Small intestine (tissue), 7 donors: ENCODE data around the gene VSIG4. TPM values are rescaled to one million over a fixed set of nuclear protein-coding genes. Genes with fewer than 3 reads are reported as not detected.
"Not testable (repeated sequence)": the region's sequence is repeated elsewhere in the genome, so short reads cannot be mapped to it uniquely, and the experiment has no call there.

Experiments used
- DNase-seq, 2 donors: peaks; one replicate each; pipeline versions ENCODE4 v3.0.0 to v3.0.0-alpha.2; 2013
- FAIRE-seq: peaks from 2 replicates; lab custom pipeline; 2012; peaks lifted over from hg19 to GRCh38; lab: Jason Lieb, UNC
- H3K27ac ChIP-seq, 3 donors: one replicate each; pipeline ENCODE4 v1.5.1; 2013; ENCODE audit warnings: low read length in 2 of 3, mild to moderate bottlenecking in 2 of 3, control low read depth in 1 of 3, inconsistent platforms in 1 of 3, low read depth in 1 of 3, moderate library complexity in 1 of 3
- H3K27me3 ChIP-seq, 3 donors: one replicate each; pipeline ENCODE4 v1.6.1; 2013; ENCODE audit warnings: low read length in 3 of 3, inconsistent platforms in 1 of 3; ENCODE audit not compliant: control insufficient read depth in 3 of 3, insufficient read depth in 3 of 3
- H3K36me3 ChIP-seq, 3 donors: one replicate each; pipeline ENCODE4 v1.6.1; 2013; ENCODE audit warnings: low read length in 3 of 3, inconsistent platforms in 1 of 3, low read depth in 1 of 3, mild to moderate bottlenecking in 1 of 3, moderate library complexity in 1 of 3; ENCODE audit not compliant: control insufficient read depth in 3 of 3, insufficient read depth in 2 of 3
- H3K4me1 ChIP-seq, 3 donors: one replicate each; pipeline ENCODE4 v1.6.1; 2013; ENCODE audit warnings: low read length in 2 of 3, inconsistent platforms in 1 of 3, low read depth in 1 of 3, mild to moderate bottlenecking in 1 of 3, moderate library complexity in 1 of 3; ENCODE audit not compliant: control insufficient read depth in 3 of 3, insufficient read depth in 2 of 3
- H3K4me3 ChIP-seq, 3 donors: one replicate each; pipeline ENCODE4 v1.5.1; 2013; ENCODE audit warnings: low read length in 3 of 3, control low read depth in 1 of 3, inconsistent platforms in 1 of 3, low read depth in 1 of 3, mild to moderate bottlenecking in 1 of 3, moderate library complexity in 1 of 3
- H3K9me3 ChIP-seq, 2 donors: one replicate each; pipeline ENCODE4 v1.6.1; 2013; ENCODE audit warnings: low read depth in 1 of 2, low read length in 1 of 2; ENCODE audit not compliant: control insufficient read depth in 2 of 2, insufficient read depth in 1 of 2
- WGBS, 3 donors: extraction: QIAGEN DNeasy Blood & Tissue Kit; methylation state at CpG; one replicate each; pipeline ENCODE4 v1.1.7; 2013; 5-methylcytosine and 5-hydroxymethylcytosine counted together
- polyA plus RNA-seq, 4 donors: library from polyadenylated mRNA; stranded (reverse) in 3 of 4; unstranded in 1 of 4; fragments of 200-250 nt in 3 of 4; fragments of 120-200 nt in 1 of 4; gene quantifications; one replicate each; pipeline versions ENCODE4 v1.2.1 to v1.2.3, GENCODE V29; 2013
- donor health status: healthy with polysubstance abuse.
- donor health status: control.
- donor health status: control.
- donor health status: Bipolar disorder and iron deficiency.
- donor health status: healthy.

The VSIG4 gene
- polyA plus RNA-seq, 4 donors = 5.2 to 90.1 (median 12.7) TPM

GRCh38 chrX:65993332-65993731 lies 46.5 kb downstream of the VSIG4 start:
- no peak overlapping the region for H3K4me3 ChIP-seq
- FAIRE-seq = no peak
- H3K27me3 ChIP-seq = no peaks in the 10 kb centered on the region
- no peaks in the 10 kb centered on the region for H3K4me1 ChIP-seq
- H3K9me3 ChIP-seq = no peaks in the 10 kb centered on the region
- 83 to 91% (median 91%) methylated on average over 2 of the region's 2 CpGs for WGBS, 3 donors
- no peak overlapping the region for H3K27ac ChIP-seq
- DNase-seq = no peak
- H3K36me3 ChIP-seq = no peaks in the 10 kb centered on the region

DNA sequence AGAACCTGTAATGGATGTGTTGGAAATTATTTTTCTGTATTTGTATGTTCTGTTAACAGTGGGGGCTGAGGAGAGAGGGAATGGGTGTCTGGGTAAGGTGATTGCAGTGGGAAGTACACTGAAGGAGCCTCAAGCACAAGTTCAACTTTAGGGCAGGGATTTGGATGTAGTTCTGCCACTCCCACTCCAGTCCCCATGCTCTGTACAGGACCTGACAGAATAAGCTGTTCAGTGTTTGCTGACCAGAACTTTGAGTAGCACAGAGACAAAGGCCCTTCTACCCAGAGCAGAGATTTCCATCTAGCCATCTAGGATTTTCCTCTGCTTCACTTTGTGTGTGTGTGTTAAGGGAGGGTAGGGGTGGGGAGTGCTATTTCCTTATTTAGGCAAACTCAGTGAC lies 49.2 kb downstream of the VSIG4 start:
- Histone ChIP-seq H3K4me3 (no peak overlapping the region), H3K36me3 (no peaks in the 10 kb centered on the region), H3K4me1 (no peaks in the 10 kb centered on the region), H3K9me3 (no peaks in the 10 kb centered on the region), H3K27ac (no peak overlapping the region), H3K27me3 (no peaks in the 10 kb centered on the region)
- DNase-seq = no peak
- no peak for FAIRE-seq

GRCh38 chrX:65987811-65988210 lies 52.1 kb downstream of the VSIG4 start:
- WGBS, 3 donors = 68 to 86% (median 70%) methylated on average over 3 of the region's 3 CpGs
- Histone ChIP-seq H3K4me3 (no peak overlapping the region), H3K36me3 (no peaks in the 10 kb centered on the region), H3K4me1 (no peaks in the 10 kb centered on the region), H3K27ac (no peak overlapping the region), H3K27me3 (no peaks in the 10 kb centered on the region), H3K9me3 (no peaks in the 10 kb centered on the region)
- no peak for DNase-seq
- no peak for FAIRE-seq

DNA sequence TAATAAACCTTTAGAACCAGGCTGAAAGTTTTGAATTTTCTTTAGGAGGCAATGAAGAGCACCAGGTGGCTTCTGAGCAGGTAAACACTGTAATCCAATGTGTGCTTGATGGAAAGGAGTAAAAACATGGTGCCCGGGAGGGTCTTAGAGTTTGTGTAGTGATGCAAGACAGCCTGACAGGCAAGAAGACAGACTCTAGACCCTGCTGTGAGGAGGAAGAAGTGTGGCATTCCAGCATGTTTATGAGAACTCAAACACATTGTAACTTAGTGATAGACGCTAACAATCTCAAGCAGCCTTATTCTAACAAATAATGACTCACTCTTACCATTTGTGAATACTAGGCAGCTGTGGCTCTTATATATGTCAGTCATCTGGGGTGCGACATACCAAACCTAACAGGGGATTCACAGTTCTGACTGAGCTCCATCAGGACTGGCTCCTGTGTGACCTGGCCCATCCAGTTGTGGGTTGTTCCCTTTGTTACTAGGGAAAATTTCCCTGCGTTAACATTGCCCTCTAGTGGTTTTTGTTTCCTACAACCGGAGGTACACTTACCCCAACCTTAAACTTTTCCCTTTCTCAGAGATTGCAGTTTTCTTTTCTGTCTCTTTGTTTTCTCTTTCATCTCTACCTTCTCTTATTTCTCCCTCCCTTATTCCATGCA lies 53.8 kb downstream of the VSIG4 start:
- Histone ChIP-seq H3K4me1 (no peaks in the 10 kb centered on the region), H3K9me3 (no peaks in the 10 kb centered on the region), H3K27ac (no peak overlapping the region), H3K36me3 (no peaks in the 10 kb centered on the region), H3K27me3 (no peaks in the 10 kb centered on the region), H3K4me3 (no peak overlapping the region)
- 32 to 36% (median 33%) methylated on average over 5 of the region's 5 CpGs for WGBS, 3 donors
- FAIRE-seq (no peak), DNase-seq (peak; percentile 43 to 57)

DNA sequence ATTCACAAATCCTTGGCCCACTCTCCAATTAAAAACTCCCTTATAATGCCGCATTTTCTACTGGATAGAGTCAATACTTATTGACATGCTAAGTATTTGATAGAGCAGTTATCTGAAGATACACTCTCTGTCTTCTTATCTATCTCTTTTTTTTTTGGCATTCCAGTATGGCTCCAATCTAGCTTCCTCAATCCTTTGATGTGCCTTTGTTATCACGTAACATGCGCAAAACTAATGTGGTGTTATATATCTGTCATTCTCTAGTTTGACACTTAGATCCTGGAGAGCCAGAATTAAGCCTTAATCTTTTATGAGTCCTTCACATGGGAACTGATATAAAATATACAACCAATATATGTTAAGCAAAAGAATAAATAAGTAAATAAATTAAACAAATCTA lies 54.7 kb downstream of the VSIG4 start:
- no peak overlapping the region for H3K4me3 ChIP-seq
- WGBS, 3 donors = 89 to 93% (median 93%) methylated on average over 3 of the region's 3 CpGs
- no peak for FAIRE-seq
- no peak for DNase-seq
- H3K36me3 ChIP-seq = no peaks in the 10 kb centered on the region
- no peak overlapping the region for H3K27ac ChIP-seq
- no peaks in the 10 kb centered on the region for H3K4me1 ChIP-seq
- H3K9me3 ChIP-seq = no peaks in the 10 kb centered on the region
- no peaks in the 10 kb centered on the region for H3K27me3 ChIP-seq

GRCh38 chrX:65977161-65977560 lies 62.7 kb downstream of the VSIG4 start:
- not testable (repeated sequence) for H3K4me3 ChIP-seq, DNase-seq, FAIRE-seq, H3K36me3 ChIP-seq, H3K9me3 ChIP-seq, H3K27me3 ChIP-seq, H3K27ac ChIP-seq, H3K4me1 ChIP-seq
- 72 to 97% (median 95%) methylated on average over 1 of the region's 1 CpG for WGBS, 3 donors

- H3K9me3 ChIP-seq = no peaks in the 10 kb centered on the region
- DNase-seq = no peak
- no peaks in the 10 kb centered on the region for H3K36me3 ChIP-seq
- H3K4me3 ChIP-seq = no peak overlapping the region
- no peak for FAIRE-seq
- no peaks in the 10 kb centered on the region for H3K27me3 ChIP-seq
- H3K4me1 ChIP-seq = no peaks in the 10 kb centered on the region
- H3K27ac ChIP-seq = no peak overlapping the region
Observed at GRCh38 chrX:65976161-65976560, 63.7 kb downstream of the VSIG4 start.

- not testable (repeated sequence) for H3K4me1 ChIP-seq, DNase-seq, FAIRE-seq, H3K36me3 ChIP-seq, H3K27me3 ChIP-seq, H3K4me3 ChIP-seq, H3K27ac ChIP-seq, H3K9me3 ChIP-seq
- 94 to 98% (median 97%) methylated on average over 10 to 38 of the region's 38 CpGs for WGBS, 3 donors
Observed at GRCh38 chrX:65975161-65975751, 64.6 kb downstream of the VSIG4 start.
